ENCODE results near the gene JDP2. TPM values are rescaled to one million over a fixed set of nuclear protein-coding genes. Genes with fewer than 3 reads are reported as not detected.

Gene JDP2
- total and polyA plus RNA-seq, 7 donors = 11.0 to 73.2 (median 37.2) TPM

DNA sequence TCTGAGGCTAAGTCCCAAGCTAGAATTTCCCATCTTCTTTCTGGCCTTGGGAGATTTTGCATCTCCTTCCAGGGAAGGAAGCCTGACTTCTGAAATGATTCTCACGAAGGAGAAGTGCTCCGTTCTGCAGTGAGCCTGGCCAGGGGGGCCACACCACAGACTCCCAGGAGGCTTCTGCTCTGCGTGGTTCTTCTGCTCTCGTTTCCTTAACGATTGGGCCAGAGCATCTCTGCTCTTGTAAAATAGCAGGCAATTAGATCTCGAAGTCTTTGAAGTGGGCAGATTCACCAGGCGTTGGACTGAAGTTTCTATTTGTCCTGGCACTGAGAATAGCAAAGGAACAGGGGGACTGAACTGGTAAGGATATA is 87.8 kb downstream of the JDP2 start:
- 34 to 49% (median 38%) methylated on average over 7 of the region's 7 CpGs for WGBS, 3 donors
- Histone ChIP-seq H3K27ac (no peak overlapping the region), H3K9me3 (peaks cover 12% of the 10 kb centered on the region), H3K27me3 (ENCODE audit: insufficient read depth in 3 of 3, low read length in 2 of 3) (no peaks in the 10 kb centered on the region), H3K4me3 (no peak overlapping the region), H3K36me3 (ENCODE audit: insufficient read depth in 1 of 2, low read depth in 1 of 2) (no peaks in the 10 kb centered on the region), H3K4me1 (no peaks in the 10 kb centered on the region)
- TF ChIP-seq, protein P1, sequence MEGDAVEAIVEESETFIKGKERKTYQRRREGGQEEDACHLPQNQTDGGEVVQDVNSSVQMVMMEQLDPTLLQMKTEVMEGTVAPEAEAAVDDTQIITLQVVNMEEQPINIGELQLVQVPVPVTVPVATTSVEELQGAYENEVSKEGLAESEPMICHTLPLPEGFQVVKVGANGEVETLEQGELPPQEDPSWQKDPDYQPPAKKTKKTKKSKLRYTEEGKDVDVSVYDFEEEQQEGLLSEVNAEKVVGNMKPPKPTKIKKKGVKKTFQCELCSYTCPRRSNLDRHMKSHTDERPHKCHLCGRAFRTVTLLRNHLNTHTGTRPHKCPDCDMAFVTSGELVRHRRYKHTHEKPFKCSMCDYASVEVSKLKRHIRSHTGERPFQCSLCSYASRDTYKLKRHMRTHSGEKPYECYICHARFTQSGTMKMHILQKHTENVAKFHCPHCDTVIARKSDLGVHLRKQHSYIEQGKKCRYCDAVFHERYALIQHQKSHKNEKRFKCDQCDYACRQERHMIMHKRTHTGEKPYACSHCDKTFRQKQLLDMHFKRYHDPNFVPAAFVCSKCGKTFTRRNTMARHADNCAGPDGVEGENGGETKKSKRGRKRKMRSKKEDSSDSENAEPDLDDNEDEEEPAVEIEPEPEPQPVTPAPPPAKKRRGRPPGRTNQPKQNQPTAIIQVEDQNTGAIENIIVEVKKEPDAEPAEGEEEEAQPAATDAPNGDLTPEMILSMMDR (IDR thresholded peaks at IDR 0.05) = no peak
- DNase-seq (no peak), ATAC-seq (no peak)
- intact Hi-C loops (cut with DNase I) = no loop called here

DNA sequence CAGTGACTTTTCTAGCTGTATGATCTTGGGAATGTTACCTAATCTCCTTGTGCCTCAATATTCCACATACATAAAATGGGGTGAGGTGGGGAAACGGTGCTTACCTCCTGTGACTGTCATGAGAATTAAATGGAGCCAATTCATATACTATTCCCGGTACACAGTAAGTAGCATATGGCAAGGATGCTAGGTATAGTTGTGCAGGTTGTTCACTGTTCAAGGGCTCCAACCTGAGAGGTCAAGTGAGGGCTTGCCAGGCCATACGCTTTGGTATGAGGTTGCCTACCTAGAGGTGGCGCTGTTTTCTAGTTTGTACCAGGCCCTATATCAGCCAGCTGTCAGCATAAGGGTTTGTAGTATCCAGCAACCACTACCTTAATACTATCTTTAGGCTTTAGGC is 90.8 kb downstream of the JDP2 start:
- no peak for DNase-seq
- Histone ChIP-seq H3K9me3 (no peaks in the 10 kb centered on the region), H3K4me1 (no peaks in the 10 kb centered on the region), H3K4me3 (no peak overlapping the region), H3K27ac (no peak overlapping the region), H3K36me3 (ENCODE audit: insufficient read depth in 1 of 2, low read depth in 1 of 2) (no peaks in the 10 kb centered on the region), H3K27me3 (ENCODE audit: insufficient read depth in 3 of 3, low read length in 2 of 3) (no peaks in the 10 kb centered on the region)
- ATAC-seq = peak; percentile 57 to 88 (median 68)
- TF ChIP-seq, protein P1 (IDR thresholded peaks at IDR 0.05) = peak; percentile 8
- WGBS, 3 donors = 54 to 70% (median 62%) methylated on average over 4 of the region's 4 CpGs
- intact Hi-C loops (cut with DNase I) = no loop called here

DNA sequence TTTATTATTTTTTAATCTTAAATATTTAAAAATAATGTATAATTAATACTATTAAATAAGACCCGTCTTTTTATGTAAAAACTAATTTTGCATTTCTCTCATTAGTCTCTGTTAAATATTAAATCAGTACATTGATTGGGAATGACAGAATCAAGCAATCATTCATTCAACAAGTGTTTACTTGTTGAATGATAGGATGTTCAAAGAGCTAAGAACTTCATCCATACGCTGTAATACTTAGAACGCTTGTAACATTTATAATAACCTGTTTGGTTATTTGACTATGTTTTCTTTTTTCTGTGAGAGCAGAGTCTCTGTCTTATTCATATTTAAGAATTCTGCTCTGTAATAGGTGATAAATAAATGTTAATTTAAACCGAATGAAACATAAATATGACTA is 91.6 kb downstream of the JDP2 start:
- Histone ChIP-seq H3K27ac (no peak overlapping the region), H3K36me3 (ENCODE audit: insufficient read depth in 1 of 2, low read depth in 1 of 2) (no peaks in the 10 kb centered on the region), H3K9me3 (no peaks in the 10 kb centered on the region), H3K27me3 (ENCODE audit: insufficient read depth in 3 of 3, low read length in 2 of 3) (no peaks in the 10 kb centered on the region), H3K4me3 (no peak overlapping the region), H3K4me1 (no peaks in the 10 kb centered on the region)
- ATAC-seq = no peak
- intact Hi-C loops (cut with DNase I) = no loop called here
- 93 to 96% (median 95%) methylated on average over 4 of the region's 4 CpGs for WGBS, 3 donors
- TF ChIP-seq, protein P1 (IDR thresholded peaks at IDR 0.05) = no peak
- no peak for DNase-seq

DNA sequence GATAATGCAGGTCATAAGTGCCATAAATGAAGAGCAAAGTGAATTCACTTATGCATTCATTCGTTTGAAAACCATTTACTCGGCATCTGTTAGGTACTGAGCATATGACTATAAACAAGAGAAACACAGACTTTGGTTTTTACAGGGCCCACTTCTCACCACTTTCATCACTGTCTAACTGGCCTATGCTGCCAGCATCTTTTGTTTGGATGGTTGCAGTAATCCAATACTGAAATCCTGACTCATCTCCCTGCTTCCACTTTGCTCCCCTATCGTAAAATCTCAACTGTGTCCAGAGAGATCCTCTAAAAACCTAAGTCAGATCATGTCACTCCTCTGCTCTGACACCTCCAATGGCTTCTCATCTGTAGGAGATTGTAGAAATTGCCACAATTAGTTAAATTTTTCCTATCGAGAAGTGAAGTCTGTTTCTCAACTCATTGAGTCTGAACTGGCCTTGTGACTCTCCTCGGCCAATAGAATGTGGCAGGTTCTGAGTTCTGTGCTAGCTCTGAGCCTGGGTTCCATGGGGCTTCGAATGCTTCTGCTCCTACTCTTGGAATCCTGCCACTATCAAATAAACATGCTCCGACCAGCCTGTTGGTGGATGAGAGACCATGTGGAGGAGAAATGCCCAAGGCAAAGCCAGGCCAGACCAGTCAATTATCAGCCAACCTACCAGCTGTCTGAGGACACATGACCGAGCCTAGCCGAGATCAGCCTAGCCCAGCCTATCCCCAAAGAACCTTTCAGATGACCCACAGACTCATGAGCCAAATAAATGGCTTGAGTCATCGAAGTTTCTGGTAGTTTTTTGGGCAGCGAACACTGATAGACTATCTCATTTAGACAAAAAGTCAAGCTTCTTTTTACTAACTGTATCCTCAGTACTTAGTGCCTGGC is 92.3 kb downstream of the JDP2 start:
- TF ChIP-seq, protein P1 (IDR thresholded peaks at IDR 0.05) = no peak
- Histone ChIP-seq H3K4me1 (no peaks in the 10 kb centered on the region), H3K9me3 (no peaks in the 10 kb centered on the region), H3K27ac (no peak overlapping the region), H3K36me3 (ENCODE audit: insufficient read depth in 1 of 2, low read depth in 1 of 2) (no peaks in the 10 kb centered on the region), H3K4me3 (no peak overlapping the region), H3K27me3 (ENCODE audit: insufficient read depth in 3 of 3, low read length in 2 of 3) (no peaks in the 10 kb centered on the region)
- ATAC-seq (no peak), DNase-seq (no peak)
- intact Hi-C loops (cut with DNase I) = no loop called here
- WGBS, 3 donors = 84 to 85% (median 84%) methylated on average over 11 of the region's 11 CpGs
